HG03457 (cell line): ENCODE results near the gene PGLYRP2.

Experiments used
- ATAC-seq: cut with Tn5 transposase; IDR thresholded peaks from one replicate; pipeline ENCODE4 v1.9.1; 2021; ENCODE audit warnings: moderate number of reproducible peaks; ENCODE audit not compliant: unreplicated experiment

Gene PGLYRP2

DNA sequence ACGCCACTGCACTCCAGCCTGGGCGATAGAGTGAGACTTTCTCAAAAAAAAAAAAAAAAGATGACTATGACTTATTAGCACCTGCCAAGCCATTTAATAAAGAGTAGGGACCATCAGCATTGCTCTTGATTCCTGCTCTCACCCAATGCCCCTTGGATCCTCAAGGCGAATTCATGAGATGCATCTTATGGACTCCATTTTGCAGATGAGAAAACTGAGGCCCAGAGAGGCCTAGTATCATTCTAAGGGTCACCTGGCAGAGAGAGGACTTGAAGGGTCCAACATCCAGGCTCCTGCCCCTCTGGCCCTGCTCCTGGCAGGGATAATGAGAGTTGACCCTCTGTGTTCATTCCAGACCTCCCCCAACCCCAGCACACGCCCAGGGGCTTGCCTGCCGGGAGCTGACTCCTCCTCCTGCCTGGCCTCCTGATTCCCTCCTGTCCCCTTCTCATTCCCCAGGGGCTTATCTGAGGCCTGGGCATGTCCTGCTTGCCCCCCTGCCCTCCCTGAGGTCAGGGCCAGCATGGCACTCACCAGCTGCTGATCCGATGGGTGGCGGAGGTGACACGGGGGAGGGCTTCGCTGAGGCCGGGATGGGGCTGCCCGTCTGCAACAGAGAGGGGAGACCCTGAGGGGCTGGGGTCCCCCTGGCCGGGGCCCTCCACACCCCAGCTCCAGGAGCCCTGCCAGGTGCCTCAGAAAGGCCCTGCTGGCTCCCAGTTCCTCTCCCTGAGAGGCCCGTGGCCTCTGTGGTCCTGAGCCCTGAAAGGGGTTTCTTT, 37.0 kb downstream of the PGLYRP2 start:
- no peak for ATAC-seq

DNA sequence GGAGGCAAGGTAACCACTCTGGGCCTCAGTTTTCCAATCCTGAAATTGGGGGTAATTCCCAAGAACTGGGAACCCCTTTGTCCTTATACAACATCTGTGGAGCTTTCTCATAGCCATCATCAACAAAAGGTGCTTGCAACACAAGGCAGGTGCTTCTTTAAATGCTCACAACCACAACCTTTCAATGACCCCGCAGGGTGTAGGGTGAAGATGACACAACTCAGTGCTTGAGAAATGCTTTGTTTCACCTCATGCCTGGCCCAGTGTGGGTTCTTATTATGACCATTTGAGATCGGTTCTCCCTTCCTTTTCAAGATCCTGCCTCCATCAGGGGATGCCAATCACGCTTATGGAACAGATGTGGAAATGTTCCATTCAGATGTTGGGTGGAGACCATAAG, 38.0 kb downstream of the PGLYRP2 start:
- no peak for ATAC-seq

DNA sequence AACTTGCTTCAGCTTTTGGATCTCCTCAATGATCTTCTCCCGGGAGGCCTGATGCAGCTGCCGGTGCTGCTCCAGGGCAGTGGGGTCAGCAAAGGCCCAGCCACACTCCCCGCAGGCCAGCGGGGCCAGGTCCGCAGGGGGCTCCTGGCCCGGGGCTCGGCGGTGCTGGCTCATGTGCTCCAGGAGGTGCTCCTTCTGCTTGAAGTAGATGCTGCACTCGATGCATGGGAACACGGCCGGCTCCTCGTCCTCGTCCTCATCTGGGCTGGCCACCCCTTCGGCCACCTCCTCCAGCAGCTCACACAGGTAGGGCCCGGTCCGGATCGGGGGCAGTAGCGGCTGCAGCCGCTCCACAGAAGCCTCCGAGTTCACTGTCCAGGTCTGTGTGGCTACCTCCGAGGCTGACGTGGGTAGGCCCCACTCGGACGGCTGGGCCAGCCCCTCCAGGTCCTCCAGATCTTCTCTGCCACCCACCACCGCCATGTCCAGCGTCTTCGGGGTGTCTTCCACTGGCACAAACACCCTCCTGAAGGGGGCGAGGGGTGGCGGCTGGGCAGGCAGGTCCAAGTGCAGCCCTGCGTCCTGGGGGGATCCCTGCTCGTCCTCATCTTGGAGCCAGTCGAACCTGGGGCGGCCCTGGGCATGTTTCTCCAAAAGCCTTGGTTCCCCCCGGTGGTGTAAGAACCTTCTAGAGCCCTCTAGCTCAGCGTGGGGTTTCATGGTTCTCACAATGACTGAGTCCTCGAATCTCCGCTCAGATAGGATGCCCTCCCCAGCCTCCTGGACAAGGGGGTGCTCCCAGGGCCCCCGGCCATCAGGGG, 39.3 kb downstream of the PGLYRP2 start:
- ATAC-seq, result no peak

DNA sequence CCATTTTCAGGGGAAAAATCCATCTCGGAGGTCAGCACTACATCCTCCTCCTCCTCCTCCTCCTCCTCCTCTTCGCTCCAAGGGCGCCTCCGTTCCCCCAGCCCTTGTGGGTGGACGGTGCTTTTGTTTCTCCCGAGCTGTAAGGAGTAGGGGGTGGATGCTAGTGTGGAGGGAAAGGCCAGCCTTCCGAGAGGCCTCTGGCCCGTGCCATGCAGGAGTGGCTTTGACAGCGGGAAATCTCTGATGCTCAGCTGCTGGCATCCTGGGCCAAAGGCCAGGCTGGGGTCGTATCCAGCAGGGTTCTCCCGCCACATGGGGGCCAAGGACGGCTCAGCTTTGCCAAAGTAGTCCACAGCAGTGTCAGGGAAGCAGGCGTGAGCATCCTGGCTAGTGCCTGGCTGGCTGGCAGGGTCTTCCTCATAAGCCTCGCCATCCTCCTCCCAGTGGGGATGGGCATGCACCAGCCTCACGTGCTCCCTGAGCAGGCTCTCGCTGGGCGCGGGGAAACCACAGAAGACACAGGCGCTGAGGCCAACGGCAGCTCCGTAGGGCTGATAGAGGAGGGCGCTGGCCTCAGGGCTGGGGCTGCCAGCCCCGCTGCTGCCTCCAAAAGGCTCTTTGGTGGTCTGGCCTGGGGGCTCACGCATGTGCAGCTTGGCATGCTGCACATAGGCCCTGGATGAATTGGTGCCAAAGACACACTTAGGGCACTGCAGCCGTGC, 40.1 kb downstream of the PGLYRP2 start:
- no peak for ATAC-seq

DNA sequence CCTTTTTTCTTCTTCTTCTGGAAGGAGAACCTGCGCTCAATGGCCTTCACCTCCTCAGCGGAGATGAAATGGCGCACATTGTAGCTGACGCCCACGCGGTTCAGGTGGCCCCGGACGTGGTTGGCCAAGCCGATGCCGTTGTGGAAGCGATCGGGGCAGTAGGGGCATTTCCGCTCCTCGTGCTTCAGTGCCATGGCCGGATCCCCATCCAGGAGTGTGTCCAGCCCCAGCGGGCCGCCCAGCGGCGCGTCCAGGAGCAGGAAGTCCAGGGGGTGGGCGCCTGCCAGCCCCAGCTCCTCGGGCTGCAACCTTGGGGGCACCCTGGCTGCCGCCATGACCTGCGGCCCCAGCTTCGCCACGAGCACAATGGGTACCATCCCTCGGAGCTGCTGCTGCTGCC, 40.7 kb downstream of the PGLYRP2 start:
- no peak for ATAC-seq

- no peak for ATAC-seq
These were observed 41.2 kb downstream of the PGLYRP2 start for GRCh38 chr19:15438124-15438496.

- ATAC-seq, result no peak
These were observed 41.8 kb downstream of the PGLYRP2 start for GRCh38 chr19:15437355-15438123.

DNA sequence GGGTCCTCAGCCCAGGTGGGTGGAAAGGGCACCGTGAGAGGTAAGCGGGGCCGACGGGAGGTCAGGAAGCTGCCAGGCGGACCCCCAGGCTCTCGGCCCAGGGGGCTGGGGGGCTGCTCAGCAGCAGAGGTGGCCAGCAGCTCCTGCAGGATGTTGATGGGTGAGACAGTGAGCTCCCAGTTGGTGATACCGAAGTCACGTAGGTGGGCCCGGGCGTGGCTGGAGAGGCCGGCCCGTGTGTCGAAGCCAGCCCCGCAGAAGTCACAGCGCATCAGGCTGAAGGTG, 42.5 kb downstream of the PGLYRP2 start:
- no peak for ATAC-seq

DNA sequence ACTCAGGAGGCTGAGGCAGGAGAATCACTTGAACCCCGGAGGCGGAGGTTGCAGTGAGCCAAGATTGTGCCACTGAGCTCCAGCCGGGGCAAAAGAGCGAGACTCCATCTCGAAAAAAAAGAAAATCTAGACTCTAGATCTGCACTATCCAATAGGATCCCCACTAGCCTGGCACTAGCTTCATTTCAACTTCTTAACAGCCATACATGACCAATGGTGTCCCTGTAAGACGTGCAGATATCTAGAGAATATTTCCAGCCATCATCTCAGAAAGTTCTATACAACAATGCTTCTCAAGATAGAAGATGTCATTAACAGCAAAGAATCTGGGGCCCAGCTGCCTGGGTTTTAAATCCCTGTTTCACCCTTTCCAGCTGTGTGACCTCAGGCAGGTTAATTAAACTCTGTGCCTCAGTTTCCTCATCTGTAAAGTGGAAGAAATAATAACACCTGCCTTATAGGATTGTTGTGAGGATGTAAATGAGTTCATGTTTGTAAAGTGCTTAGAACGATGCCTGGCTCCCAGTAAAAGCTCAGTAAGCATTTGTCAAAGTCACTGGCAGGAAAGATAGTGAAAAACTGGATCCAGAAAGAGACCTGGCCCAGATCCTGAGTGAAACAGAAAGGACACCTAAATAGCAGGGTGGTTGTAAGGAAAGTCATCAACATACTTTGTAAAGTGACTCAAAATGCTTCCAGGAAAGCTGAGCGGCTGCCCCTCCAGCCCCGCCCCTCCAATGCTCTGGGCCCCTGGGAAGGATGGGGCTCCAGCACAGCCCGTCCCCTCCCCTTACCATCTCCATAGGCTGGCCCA, 43.1 kb downstream of the PGLYRP2 start:
- ATAC-seq, result no peak

- no peak for ATAC-seq
These were observed 45.7 kb downstream of the PGLYRP2 start for GRCh38 chr19:15433519-15434069.

- ATAC-seq, result peak; percentile 51
These were observed 46.4 kb downstream of the PGLYRP2 start for GRCh38 chr19:15432629-15433518.

DNA sequence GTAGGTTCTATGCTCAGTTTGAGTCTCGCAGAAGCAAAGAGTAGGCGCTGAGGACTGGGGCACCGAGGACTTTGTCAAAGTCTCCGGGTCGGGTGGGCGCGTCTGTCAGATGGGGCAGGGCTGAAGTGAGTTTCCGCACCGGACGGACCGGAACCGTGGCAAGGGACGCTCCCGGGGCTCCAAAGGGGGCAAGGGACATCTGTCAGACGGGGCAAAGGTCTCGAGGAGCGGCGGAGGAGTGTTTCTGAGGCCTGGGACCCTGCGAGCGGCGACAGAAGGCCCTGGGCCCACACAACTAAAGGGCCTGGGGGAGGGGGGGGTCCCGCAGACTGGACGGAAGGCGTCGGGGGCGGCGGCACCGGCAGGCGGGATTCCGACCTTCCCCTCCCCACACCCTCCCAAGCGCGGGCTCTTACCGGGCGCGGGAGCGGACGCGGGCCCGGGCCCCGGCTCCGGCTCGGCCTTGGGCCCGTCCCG, 47.2 kb downstream of the PGLYRP2 start:
- ATAC-seq, result no peak

DNA sequence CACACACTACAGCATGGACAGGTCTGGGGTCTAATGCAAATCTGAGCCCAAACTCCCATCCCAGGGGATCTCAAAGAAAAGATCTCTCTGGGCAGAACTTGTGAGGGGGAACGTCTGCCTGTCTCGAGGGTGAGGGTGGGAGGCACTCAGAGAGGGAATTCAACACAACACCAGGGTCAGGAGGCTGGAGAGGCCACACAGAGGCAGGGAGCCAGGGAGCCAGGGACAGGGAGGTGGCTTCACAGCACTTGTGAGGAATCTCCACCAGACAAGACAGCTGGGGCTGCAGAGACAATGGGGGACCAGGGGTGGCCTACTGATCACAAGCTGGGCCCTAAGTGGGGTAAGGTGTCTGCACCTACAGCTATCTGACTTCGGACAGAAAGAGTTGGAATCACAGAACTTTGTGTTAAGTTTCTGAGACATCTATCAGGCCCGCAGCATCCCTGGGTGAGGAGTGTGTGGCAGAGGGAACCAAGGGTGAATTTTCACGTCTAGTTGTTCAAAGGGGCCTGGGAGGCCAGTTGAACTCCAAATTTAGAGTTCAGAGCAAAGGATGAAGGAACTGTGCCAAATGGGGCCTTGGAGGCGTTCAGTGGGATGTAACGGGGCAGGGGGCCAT, 47.8 kb downstream of the PGLYRP2 start:
- ATAC-seq, result no peak

- ATAC-seq, result no peak
These were observed 48.7 kb downstream of the PGLYRP2 start for GRCh38 chr19:15430526-15431120.

- no peak for ATAC-seq
These were observed 49.4 kb downstream of the PGLYRP2 start for GRCh38 chr19:15429825-15430467.

DNA sequence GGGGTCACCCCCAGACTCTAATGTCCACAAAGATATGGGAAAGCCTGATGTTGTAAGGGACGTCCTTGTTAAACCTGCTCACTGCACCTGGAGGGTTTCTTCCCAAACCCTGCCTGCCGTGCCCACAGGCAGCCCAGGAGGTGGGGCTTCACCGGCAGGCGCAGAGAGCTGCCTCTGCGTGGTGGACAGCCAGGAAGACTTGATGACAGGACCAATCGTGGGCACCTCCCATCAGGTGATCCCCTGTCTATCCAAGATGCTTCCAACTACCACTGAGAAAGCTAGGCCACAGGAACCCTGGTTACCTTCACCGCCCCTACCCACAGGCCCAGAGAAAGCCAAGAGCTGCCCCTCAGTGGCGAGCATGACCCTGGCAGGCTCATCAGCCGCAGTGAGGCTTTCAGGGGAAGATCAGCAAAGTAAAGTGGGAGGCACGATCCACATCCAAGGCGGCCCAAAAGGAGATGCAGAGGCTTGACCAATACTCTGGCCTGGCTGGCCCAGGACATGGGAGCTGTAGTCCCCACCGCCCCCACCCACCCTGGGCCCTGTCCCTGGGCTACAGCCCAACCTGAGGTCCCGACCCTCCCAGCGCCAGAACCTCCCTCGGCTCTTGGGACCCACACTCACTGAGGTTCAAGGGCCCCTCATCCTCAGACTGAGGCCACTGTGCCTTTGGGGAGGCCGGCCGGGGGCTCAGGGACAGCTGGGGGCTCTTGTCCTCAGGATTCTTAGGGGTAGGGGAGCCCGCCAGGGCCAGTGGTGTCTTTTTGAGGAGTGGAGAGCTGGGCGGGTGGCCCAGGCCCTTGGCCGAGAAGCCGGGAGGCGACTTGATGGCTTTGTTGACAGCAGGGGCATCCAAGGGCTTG, 50.1 kb downstream of the PGLYRP2 start:
- ATAC-seq, result no peak
